Mesothelial cell of epicardium (in vitro differentiated cells): ENCODE results near the gene MTA1. TPM values are rescaled to one million over a fixed set of nuclear protein-coding genes. Genes with fewer than 3 reads are reported as not detected.

Source experiments
- DNase-seq, 2 experiments: peaks; one replicate each; pipeline ENCODE4 v3.0.0; 2021; ENCODE audit warnings: low spot score in 2 of 2; ENCODE audit not compliant: unreplicated experiment in 2 of 2
- H3K27ac Mint-ChIP-seq: 2 replicates; pipeline ENCODE4 v1.8.0; 2021; ENCODE audit warnings: mixed read lengths
- H3K27me3 Mint-ChIP-seq: 2 replicates; pipeline ENCODE4 v1.8.0; 2021; ENCODE audit warnings: low read depth, mixed read lengths
- H3K36me3 Mint-ChIP-seq: 2 replicates; pipeline ENCODE4 v1.8.0; 2021; ENCODE audit warnings: mixed read lengths
- H3K4me1 Mint-ChIP-seq: 2 replicates; pipeline ENCODE4 v1.8.0; 2021; ENCODE audit warnings: mixed read lengths
- H3K4me3 Mint-ChIP-seq: 2 replicates; pipeline ENCODE4 v1.8.0; 2021; ENCODE audit warnings: mild to moderate bottlenecking, moderate library complexity, mixed read lengths
- H3K9me3 Mint-ChIP-seq: 2 replicates; pipeline ENCODE4 v1.8.0; 2021; ENCODE audit warnings: mixed read lengths
- CTCF ChIP-seq: fragments of 200-600 bp; sonication (generic); IDR thresholded peaks from one replicate; pipeline ENCODE4 v1.5.0; 2021; ENCODE audit warnings: antibody characterized with exemption; ENCODE audit not compliant: unreplicated experiment
- total RNA-seq: library from RNA; stranded (reverse); gene quantifications from 3 replicates; pipeline ENCODE4 v1.2.1, GENCODE V29; 2021

MTA1 gene
- total RNA-seq, 1 donor from 2014 or later: 259 TPM

GRCh38 chr14:105484069-105484996, 64.7 kb downstream of the MTA1 start:
- Mint-ChIP-seq H3K27ac (peak overlapping the region; percentile 0), H3K27me3 (peaks cover 54% of the 10 kb centered on the region)
- no peak for DNase-seq

DNA sequence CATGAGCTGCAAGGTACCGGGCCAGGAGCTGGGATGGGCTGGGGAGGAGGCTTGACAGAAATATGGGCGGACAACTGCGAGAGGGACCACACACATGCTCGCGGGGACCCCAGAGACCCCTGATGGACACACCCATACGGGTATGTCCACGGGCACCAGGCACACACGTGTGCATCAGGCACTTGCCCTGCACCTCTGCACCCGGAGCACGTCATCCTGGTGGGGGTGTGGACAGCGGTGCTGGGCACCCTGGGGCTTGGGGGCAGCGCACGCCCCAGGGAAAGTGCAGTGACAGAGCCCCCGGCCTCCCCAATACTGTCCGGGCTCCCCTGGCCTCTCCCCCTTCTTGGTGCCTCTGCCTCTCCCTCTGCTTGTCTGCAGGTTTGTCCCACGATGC, 65.4 kb downstream of the MTA1 start:
- Mint-ChIP-seq H3K4me1 (peaks cover 45% of the 10 kb centered on the region), H3K9me3 (no peaks in the 10 kb centered on the region), H3K4me3 (no peak overlapping the region), H3K36me3 (no peaks in the 10 kb centered on the region), H3K27me3 (peaks cover 50% of the 10 kb centered on the region), H3K27ac (no peak overlapping the region)
- no peak for TF ChIP-seq CTCF
- DNase-seq: no peak

More at GRCh38 chr14:105484069-105484996, 64.7 kb downstream of the MTA1 start:
- H3K36me3 Mint-ChIP-seq: no peaks in the 10 kb centered on the region
- H3K4me3 Mint-ChIP-seq: no peak overlapping the region
- peaks cover 44% of the 10 kb centered on the region for H3K4me1 Mint-ChIP-seq
- no peak for TF ChIP-seq CTCF
- no peaks in the 10 kb centered on the region for H3K9me3 Mint-ChIP-seq

DNA sequence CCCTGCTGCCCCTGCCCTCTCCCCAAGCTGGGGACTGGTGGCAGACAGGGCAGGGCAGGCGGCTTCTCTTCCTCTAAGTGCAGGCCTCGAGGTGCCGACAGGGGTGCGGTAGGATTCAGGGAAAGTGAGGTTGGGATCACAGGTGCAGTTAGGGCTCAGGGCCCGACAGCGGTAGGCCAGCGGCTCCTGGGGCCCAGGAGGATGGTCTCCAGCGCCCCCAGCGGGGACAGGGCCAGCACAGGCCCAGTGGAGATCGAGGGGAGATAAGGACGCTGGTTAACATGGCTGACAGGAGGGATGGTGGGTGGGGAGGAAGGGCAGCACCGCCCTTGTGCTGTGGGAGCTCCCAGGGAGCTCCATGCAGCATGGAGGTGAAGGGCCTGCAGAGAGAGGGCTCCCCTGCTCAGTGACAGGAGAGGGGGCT, 66.1 kb downstream of the MTA1 start:
- peak in 1 of 2 experiments; percentile 67 for DNase-seq
- H3K27ac Mint-ChIP-seq: no peak overlapping the region
- no peaks in the 10 kb centered on the region for H3K9me3 Mint-ChIP-seq
- H3K4me3 Mint-ChIP-seq: peak overlapping the region; percentile 36
- TF ChIP-seq CTCF: peak; percentile 34
- peaks cover 43% of the 10 kb centered on the region for H3K27me3 Mint-ChIP-seq
- no peaks in the 10 kb centered on the region for H3K36me3 Mint-ChIP-seq
- H3K4me1 Mint-ChIP-seq: peaks cover 42% of the 10 kb centered on the region

DNA sequence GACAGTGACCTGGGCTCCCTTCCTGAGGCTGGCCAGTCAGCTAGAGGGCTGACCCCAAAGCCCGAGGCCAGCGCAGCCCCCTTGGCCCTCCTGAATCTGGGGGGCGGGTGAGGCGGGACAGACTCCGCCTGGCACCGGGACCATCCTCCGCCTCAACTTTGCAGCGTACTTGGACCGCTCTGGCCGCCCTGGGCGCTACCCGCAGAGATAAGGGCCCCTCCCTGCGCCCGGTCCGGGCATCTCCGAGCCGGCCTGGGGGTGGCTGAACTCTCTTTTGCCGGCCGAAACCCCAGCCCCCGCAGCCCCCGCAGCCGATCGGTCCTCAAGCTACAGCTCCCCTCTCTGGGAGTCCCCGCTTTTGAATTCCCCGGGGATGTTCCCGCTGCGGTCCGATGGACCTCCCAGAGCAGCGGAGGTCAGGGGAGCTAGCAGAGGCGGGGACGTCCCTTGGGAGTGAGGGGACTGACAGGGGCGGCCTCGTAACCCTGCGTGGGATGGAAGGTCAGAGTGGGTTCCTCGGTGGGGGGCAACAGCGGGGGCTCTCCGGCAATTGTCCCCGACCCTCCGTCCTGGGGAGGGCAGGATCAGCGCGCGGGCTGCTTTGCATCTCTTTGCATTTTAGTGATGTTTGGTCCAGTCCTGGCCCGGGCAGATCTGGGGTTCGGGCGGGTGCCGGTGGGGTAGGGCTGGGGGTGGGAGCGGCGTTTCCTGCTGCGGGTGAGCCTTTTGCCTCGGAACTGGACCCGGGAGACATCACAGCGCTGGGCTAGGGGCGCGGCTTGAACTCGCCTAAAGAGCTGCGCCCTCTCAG, 66.7 kb downstream of the MTA1 start, which contains the start of gene CRIP1:
Gene CRIP1, plus strand, starts transcription at position 724 of the 811 bp plus-strand sequence. CDS start 374 bp downstream, outside the sequence.
- Mint-ChIP-seq H3K4me1 (peaks cover 35% of the 10 kb centered on the region), H3K27me3 (peaks cover 42% of the 10 kb centered on the region), H3K36me3 (no peaks in the 10 kb centered on the region)

More for the DNA sequence above, 66.7 kb downstream of the MTA1 start, which contains the start of gene CRIP1:
- Mint-ChIP-seq H3K4me3 (peak within 1 kb of the TSS; percentile 50), H3K27ac (no peak within 1 kb of the TSS), H3K9me3 (no peaks in the 10 kb centered on the region)
- TF ChIP-seq CTCF: no peak
- DNase-seq: no peak
